ENCODE results near the gene ERCC1. TPM values are rescaled to one million over a fixed set of nuclear protein-coding genes. Genes with fewer than 3 reads are reported as not detected.

The ERCC1 gene
- total RNA-seq, 4 donors from 2014 or later, result 57.5 to 85.2 (median 64.7) TPM

DNA sequence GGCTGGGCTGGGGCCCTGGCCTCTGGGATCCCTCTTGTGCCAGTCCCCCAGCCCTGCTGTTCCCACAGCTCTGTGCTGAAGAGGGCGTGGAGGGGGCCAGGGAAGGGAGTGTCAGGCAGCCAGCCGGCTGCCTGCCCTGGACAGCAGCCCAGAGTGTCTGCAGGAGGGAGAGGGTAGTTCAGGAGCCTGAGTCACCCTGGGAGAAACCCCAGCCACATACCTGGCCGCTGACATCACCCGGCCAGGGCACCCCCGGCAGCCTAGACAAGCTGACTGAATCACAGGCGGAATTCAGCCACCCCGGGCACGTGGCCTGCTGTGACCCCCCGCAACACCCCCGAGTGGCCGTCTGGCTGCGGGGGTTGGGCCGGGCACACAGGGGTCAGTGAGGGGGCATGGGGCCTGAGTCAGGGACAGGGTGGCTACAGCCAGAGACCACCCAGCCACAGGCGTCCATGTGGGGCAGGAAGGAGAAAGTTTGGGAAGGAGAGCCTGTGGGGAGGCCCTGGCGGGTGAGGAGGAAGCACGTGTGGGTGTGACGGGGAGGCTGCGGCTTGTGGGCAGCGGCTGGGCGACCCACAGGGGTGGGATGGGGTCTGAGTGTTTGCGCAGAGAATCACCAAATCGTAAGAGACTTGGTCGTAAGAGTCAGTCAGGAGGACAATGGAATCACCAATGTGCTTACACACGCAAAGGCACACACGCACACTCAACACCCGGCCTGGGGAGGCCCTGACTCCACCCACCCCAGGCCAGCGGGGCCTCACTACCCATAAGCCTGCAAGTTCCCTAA, 32.2 kb upstream of the ERCC1 start:
- TF ChIP-seq, protein P1, sequence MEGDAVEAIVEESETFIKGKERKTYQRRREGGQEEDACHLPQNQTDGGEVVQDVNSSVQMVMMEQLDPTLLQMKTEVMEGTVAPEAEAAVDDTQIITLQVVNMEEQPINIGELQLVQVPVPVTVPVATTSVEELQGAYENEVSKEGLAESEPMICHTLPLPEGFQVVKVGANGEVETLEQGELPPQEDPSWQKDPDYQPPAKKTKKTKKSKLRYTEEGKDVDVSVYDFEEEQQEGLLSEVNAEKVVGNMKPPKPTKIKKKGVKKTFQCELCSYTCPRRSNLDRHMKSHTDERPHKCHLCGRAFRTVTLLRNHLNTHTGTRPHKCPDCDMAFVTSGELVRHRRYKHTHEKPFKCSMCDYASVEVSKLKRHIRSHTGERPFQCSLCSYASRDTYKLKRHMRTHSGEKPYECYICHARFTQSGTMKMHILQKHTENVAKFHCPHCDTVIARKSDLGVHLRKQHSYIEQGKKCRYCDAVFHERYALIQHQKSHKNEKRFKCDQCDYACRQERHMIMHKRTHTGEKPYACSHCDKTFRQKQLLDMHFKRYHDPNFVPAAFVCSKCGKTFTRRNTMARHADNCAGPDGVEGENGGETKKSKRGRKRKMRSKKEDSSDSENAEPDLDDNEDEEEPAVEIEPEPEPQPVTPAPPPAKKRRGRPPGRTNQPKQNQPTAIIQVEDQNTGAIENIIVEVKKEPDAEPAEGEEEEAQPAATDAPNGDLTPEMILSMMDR (IDR thresholded peaks at IDR 0.05; ENCODE audit: low read depth), result no peak

DNA sequence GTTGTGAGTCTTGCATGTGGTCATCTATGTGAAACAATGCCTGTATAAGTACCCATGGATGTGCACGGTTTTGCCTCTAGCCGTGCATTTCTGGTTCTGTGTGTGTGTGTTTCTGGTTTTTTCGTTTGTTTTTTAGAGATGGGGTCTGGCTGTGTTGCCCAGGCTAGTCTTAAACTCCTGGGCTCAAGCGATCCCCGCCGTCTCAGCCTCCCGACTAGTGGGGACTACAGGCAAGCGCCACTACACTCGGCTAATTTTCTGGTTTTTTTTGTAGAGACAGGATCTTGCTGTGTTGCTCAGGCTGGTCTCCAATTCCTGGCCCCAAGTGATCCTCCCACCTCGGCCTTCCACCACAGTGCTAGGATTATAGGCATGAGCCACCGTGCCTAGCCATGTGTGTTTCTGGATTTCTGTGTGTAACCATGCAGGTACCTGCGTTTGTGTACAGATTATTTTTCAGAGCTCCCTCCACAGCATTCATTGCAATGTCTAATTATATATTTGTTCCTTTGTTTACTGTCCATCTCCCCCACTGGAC, 28.2 kb upstream of the ERCC1 start:
- TF ChIP-seq, protein P1 (IDR thresholded peaks at IDR 0.05; ENCODE audit: low read depth), result no peak

DNA sequence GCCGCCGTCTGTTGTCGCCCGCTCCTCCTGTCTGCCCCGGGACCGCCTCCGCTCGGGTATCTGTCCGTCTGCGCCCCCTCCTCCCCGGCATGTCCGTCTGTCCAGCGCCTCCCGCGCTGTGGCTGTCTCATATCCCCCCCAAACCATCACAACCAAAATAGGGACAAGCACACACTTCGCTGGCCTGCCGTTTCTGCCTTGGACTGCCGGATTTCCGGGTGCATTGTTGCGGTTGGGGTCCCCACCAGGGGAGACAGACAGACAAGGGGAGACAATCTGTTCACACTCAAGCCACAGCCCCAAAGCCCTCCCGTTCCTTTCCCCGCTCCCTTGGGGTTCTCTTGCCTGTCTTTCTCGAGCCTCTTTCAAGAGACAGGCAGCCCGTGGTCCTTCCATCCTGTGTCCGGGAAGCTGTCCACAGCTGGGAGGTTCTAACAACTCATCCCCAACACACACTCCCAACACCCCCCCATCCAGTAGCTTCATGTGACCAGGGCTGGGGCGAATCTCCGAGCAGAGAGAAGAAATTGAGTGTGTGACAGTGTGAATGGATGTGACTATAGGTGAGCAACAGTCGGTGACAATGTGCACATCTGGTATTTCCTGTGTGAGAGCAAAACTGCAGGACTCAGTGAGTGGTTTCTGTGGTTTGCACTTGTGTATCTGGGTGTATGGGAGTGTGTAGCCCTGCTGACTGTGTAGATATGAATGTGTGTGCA, 27.6 kb upstream of the ERCC1 start:
- TF ChIP-seq, protein P1 (IDR thresholded peaks at IDR 0.05; ENCODE audit: low read depth), result no peak

DNA sequence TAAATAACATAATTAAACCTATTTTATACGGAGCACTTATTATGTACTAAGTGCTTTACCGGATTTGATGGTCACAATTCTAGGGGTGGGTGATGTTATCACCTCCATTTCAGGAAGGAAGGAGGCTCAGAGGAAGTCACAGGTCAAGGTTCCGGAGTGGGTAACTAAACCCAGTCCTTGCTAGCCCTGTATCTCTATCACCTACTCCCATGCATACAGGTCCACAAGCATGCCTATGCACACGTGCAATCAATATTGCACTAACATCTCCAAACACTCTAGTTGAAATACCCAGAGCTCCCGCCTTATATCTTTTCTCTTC, 26.3 kb upstream of the ERCC1 start:
- TF ChIP-seq, protein P1 (IDR thresholded peaks at IDR 0.05; ENCODE audit: low read depth), result no peak

DNA sequence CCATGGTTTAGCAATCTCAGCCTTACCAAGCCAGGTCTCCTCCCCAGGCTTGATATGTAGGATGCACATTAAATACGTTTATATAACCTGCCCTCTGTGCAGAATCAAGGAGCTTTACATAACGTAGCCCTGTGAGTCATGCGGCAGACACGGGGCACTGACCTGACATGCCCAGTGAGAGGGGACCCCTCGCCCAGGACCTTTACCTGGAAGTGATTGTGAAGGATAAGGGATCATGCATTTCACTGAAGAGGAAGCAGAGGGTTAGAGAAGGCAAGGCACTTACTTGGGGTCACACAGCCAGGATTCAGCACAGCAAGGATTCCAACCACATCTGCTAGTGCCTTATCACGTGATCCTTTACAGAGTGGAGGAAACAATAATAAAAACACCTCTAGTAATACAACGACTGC, 25.2 kb upstream of the ERCC1 start:
- TF ChIP-seq, protein P1 (IDR thresholded peaks at IDR 0.05; ENCODE audit: low read depth), result no peak

DNA sequence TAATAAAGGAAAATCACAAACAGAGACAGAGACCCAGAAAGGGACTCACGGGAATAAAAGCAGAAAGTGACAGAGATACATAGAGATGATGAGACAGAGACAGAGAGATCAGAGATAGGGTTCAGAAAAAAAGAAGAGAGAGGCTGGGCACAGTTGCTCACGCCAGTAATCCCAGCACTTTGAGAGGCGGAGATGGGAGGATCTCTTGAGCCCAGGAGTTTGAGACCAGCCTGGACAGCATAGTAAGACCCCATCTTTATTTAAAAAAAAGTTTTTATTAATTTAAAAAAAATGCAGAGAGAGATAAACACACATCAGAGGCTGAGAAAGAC, 24.7 kb upstream of the ERCC1 start:
- TF ChIP-seq, protein P1 (IDR thresholded peaks at IDR 0.05; ENCODE audit: low read depth), result no peak

DNA sequence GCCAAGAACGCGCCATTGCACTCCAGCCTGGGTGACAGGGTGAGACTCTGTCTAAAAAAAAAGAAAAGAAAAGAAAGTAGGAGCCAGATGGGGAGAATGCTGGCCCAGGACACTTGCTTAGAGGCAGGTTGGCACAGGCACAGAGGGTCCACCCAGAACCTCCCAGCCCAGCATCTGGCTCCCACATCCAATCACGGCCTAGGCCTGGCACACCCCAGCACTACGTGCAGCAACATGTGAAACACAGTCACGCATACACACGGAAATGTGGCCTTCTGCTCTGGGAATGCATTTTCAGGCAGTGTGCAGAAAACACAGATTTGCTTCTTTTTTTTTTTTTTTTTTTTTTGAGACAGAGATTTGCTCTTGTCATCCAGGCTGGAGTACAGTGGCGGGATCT, 23.2 kb upstream of the ERCC1 start:
- TF ChIP-seq, protein P1 (IDR thresholded peaks at IDR 0.05; ENCODE audit: low read depth), result no peak

Measured in subcutaneous adipose tissue (tissue), 4 donors.